Measurements from ENCODE around the gene ADGRD2. TPM values are rescaled to one million over a fixed set of nuclear protein-coding genes. Genes with fewer than 3 reads are reported as not detected.

Gene ADGRD2
- total and polyA plus RNA-seq, 2 of the 13 experiments (the other 11 are each of a cell fraction or from before 2014, with no cell fraction given), result not detected

DNA sequence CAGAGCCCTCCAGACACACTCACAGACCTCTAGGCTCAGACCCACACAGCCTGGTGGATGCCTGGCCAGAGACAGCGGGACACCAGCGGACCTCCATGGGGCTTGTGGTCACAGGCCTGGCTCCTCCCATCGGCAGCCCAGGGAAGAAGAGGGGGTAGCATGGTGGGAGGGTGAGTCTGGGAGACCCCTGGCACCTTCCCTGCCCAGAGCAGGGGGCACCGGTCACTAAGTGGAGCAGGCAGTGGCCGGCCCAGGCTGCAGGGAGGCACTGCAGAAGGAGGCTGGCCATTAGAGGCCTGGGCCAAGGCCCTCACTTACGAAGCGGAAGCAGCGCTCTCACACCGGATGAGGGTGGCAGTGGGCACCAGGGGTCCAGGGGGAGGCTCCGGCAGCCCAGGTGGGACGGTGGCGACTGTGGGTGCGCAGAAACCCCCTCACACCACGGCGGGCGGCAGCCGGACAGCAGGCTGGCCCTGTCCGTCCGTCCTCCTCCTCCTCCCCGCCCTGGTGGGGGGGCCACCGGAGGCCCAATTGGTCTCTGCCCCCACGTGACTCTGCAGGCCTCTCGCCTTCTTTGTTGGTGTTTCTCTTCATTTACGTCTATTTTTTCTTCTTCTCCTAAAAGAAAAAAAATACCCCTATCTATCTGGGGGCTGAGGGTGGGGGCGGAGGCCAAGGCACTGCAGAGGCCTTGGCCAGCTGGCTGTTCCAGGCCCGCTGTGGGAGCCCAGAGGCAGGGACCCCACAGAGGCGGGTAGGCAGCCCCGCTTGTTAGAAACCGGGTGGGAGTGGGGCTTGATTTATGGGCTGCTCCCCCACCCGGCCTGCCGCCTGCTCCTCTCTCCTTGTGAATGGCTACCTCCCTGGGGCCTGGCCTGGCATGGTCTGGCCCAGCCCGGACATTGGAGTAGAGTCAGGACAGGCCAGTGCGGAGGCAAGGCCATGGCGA, 57.0 kb downstream of the ADGRD2 start, which contains the start of gene NR5A1 (continued):
- TF ChIP-seq PRDM10 (CRISPR knock-in tag; IDR thresholded peaks at IDR 0.05; ENCODE audit: low read depth) (peak; percentile 9; the same call in 1 of the 2 replicates), NFKB2 (CRISPR knock-in tag; IDR thresholded peaks at IDR 0.05; ENCODE audit: borderline replicate concordance) (no peak; the same call in 1 of the 2 replicates), ZNF17 (CRISPR knock-in tag; IDR thresholded peaks at IDR 0.05) (no peak), ARHGAP35 (CRISPR knock-in tag; IDR thresholded peaks at IDR 0.05; ENCODE audit: borderline replicate concordance) (peak; percentile 58; the same call in 1 of the 2 replicates), NR2F6 (IDR thresholded peaks at IDR 0.05) (no peak), NR2F6 (CRISPR knock-in tag; IDR thresholded peaks at IDR 0.05) (no peak), TEF (CRISPR knock-in tag; IDR thresholded peaks at IDR 0.05) (no peak), JUNB (CRISPR knock-in tag; IDR thresholded peaks at IDR 0.05; ENCODE audit: borderline replicate concordance) (no peak), NR0B2 (CRISPR knock-in tag; IDR thresholded peaks at IDR 0.05) (no peak), U2AF1 (optimal IDR thresholded peaks at IDR 0.05; ENCODE audit: low read depth, low read length) (no peak), ZNF672 (CRISPR knock-in tag; IDR thresholded peaks at IDR 0.05) (no peak), ZSCAN9 (CRISPR knock-in tag; IDR thresholded peaks at IDR 0.05; ENCODE audit: borderline replicate concordance) (0 out of 2 replicates have a peak, but pooled peaks have one; percentile 69), ZNF446 (CRISPR knock-in tag; IDR thresholded peaks at IDR 0.05) (peak; percentile 73; the same call in 1 of the 2 replicates), KDM2A (CRISPR knock-in tag; IDR thresholded peaks at IDR 0.05; ENCODE audit: borderline replicate concordance, low read depth) (peak; percentile 52), GTF2F1 (IDR thresholded peaks at IDR 0.05; ENCODE audit: low read length) (no peak), ZNF572 (CRISPR knock-in tag; IDR thresholded peaks at IDR 0.05) (no peak), POLR2AphosphoS5 (IDR thresholded peaks at IDR 0.05; ENCODE audit: low read depth, low read length) (peak; percentile 68), SRSF1 (optimal IDR thresholded peaks at IDR 0.05; ENCODE audit: low read depth, low read length) (no peak), ZNF788 (CRISPR knock-in tag; IDR thresholded peaks at IDR 0.05; ENCODE audit: borderline replicate concordance) (peak; percentile 71; the same call in 1 of the 2 replicates), ZNF607 (CRISPR knock-in tag; IDR thresholded peaks at IDR 0.05; ENCODE audit: borderline replicate concordance) (0 out of 2 replicates have a peak, but pooled peaks have one; percentile 47)
- TF ChIP-seq, protein P1, sequence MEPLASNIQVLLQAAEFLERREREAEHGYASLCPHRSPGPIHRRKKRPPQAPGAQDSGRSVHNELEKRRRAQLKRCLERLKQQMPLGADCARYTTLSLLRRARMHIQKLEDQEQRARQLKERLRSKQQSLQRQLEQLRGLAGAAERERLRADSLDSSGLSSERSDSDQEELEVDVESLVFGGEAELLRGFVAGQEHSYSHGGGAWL (CRISPR knock-in tag; IDR thresholded peaks at IDR 0.05), result peak; percentile 48; the same call in 1 of the 2 replicates
- TF ChIP-seq, protein P2, sequence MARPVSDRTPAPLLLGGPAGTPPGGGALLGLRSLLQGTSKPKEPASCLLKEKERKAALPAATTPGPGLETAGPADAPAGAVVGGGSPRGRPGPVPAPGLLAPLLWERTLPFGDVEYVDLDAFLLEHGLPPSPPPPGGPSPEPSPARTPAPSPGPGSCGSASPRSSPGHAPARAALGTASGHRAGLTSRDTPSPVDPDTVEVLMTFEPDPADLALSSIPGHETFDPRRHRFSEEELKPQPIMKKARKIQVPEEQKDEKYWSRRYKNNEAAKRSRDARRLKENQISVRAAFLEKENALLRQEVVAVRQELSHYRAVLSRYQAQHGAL (CRISPR knock-in tag; IDR thresholded peaks at IDR 0.05; ENCODE audit: not compliant biosample characterization), result peak; percentile 17

Data from HepG2 (cell line).